BE2C (cell line): ENCODE measurements around the gene LRRC26.
A peak's percentile ranks its signal among the peaks of the same experiment; 100 is the strongest.

Experiments used
- DNase-seq: peaks from one replicate; pipeline ENCODE4 v3.0.0-alpha.2; 2020
- H3K27me3 ChIP-seq: fragments of 250-450 bp; sonication (Bioruptor Pico); 2 replicates; pipeline ENCODE4 v1.5.1; 2020; ENCODE audit warnings: mild to moderate bottlenecking
- H3K36me3 ChIP-seq: fragments of 250-450 bp; sonication (Bioruptor Pico); 2 replicates; pipeline ENCODE4 v1.5.1; 2020; ENCODE audit warnings: mild to moderate bottlenecking
- H3K4me1 ChIP-seq: fragments of 250-450 bp; sonication (Bioruptor Pico); 2 replicates; pipeline ENCODE4 v1.5.1; 2020
- H3K4me3 ChIP-seq: 2 replicates; pipeline ENCODE4 v1.5.1; 2011; ENCODE audit warnings: low read depth, low read length
- H3K9me3 ChIP-seq: fragments of 250-450 bp; sonication (Bioruptor Pico); 2 replicates; pipeline ENCODE4 v1.5.1; 2020
- TF ChIP-seq, protein P1 (sequence below): IDR thresholded peaks from 2 replicates; pipeline ENCODE4 v1.5.1; 2012; ENCODE audit warnings: mild to moderate bottlenecking, low read depth, low read length

LRRC26 gene

DNA sequence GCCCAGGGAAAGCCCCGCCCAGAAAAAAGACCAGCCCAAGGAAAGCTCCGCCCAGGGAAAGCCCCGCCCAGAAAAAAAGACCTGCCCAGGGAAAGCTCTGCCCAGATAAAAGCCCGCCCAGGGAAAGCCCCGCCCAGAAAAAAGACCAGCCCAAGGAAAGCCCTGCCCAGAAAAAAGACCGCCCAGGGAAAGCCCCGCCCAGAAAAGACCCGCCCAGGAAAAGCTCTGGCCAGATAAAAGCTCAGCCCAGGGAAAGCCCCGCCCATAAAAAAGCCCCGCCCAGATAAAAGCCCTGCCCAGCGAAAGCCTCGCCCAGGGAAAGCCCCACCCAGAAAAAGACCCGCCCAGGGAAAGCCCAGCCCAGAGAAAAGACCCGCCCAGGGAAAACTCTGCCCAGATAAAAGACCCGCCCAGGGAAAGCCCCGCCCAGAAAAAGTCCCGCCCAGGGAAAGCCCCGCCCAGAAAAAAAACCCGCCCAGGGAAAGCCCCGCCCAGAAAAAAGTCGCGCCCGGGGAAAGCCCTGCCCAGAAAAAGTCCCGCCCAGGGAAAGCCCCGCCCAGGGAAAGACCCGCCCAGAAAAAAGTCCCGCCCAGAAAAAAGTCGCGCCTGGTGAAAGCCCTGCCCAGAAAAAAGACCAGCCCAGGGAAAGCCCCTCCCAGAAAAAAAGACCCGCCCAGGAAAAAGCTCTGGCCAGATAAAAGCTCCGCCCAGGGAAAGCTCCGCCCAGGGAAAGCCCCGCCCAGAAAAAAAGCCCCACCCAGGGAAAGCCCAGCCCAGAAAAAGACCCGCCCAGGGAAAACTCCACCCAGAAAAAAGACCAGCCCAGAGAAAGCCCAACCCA, 19.0 kb downstream of the LRRC26 start:
- DNase-seq, result peak; percentile 98
- Histone ChIP-seq H3K4me3 (no peak overlapping the region), H3K36me3 (no peaks in the 10 kb centered on the region), H3K9me3 (no peaks in the 10 kb centered on the region), H3K27me3 (no peaks in the 10 kb centered on the region), H3K4me1 (peaks cover 9% of the 10 kb centered on the region)
- TF ChIP-seq, protein P1, sequence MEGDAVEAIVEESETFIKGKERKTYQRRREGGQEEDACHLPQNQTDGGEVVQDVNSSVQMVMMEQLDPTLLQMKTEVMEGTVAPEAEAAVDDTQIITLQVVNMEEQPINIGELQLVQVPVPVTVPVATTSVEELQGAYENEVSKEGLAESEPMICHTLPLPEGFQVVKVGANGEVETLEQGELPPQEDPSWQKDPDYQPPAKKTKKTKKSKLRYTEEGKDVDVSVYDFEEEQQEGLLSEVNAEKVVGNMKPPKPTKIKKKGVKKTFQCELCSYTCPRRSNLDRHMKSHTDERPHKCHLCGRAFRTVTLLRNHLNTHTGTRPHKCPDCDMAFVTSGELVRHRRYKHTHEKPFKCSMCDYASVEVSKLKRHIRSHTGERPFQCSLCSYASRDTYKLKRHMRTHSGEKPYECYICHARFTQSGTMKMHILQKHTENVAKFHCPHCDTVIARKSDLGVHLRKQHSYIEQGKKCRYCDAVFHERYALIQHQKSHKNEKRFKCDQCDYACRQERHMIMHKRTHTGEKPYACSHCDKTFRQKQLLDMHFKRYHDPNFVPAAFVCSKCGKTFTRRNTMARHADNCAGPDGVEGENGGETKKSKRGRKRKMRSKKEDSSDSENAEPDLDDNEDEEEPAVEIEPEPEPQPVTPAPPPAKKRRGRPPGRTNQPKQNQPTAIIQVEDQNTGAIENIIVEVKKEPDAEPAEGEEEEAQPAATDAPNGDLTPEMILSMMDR, result no peak

DNA sequence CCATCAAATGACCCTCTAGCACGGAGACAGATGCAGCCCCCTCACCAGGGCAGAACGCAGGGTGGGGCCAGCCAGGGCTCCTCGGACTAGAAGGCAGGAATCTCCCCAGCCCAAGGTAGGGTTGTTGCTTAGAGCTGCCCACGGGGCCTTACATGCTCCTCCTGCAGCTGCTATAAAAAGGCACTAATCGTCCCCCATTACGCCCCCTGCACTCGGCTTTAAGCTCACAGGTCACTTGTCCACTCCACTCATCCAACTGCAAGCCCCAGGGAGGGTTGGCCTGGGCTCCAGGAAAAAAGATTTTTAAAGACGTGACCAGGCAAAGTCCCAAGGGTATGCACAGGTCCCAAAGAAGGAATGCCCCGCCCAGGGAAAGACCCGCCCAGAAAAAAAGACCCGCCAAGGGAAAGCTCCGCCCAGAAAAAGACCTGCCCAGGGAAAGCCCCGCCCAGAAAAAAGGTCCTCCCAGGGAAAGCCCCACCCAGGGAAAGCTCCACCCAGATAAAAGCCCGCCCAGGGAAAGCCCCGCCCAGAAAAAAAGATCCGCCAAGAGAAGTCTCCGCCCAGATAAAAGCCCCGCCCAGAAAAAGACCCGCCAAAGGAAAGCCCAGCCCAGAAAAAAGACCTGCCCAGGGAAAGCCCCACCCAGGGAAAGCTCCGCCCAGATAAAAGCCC, 19.8 kb downstream of the LRRC26 start:
- peak; percentile 98 for DNase-seq
- Histone ChIP-seq H3K9me3 (no peaks in the 10 kb centered on the region), H3K27me3 (no peaks in the 10 kb centered on the region), H3K4me3 (peak overlapping the region; percentile 6; the same call in 1 of the 2 replicates), H3K4me1 (peaks cover 9% of the 10 kb centered on the region), H3K36me3 (no peaks in the 10 kb centered on the region)
- TF ChIP-seq, protein P1, result no peak

DNA sequence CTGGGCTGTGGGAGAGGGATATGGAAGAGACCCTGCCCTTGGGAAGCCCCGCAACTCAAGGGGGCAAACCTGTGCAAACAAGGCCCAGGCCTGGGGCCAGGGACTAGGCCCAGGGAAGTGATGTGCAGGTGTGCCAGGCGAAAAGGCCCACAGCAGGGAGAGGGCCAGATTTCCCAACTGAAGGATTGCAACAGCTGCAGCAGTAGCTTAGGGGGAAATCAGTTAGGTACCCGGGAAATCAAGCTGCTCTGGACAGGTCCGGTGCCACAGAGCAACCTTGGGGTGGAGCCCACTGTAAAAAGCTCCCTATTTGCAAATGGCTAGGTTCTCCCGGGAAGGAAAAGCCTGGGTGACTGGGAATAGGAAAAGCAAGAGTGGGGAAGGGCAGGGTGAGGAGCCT, 20.5 kb downstream of the LRRC26 start:
- H3K36me3 ChIP-seq, result no peaks in the 10 kb centered on the region
- H3K9me3 ChIP-seq, result no peaks in the 10 kb centered on the region
- peaks cover 9% of the 10 kb centered on the region for H3K4me1 ChIP-seq
- TF ChIP-seq, protein P1, result no peak
- DNase-seq, result peak; percentile 8
- no peak overlapping the region for H3K4me3 ChIP-seq
- no peaks in the 10 kb centered on the region for H3K27me3 ChIP-seq

DNA sequence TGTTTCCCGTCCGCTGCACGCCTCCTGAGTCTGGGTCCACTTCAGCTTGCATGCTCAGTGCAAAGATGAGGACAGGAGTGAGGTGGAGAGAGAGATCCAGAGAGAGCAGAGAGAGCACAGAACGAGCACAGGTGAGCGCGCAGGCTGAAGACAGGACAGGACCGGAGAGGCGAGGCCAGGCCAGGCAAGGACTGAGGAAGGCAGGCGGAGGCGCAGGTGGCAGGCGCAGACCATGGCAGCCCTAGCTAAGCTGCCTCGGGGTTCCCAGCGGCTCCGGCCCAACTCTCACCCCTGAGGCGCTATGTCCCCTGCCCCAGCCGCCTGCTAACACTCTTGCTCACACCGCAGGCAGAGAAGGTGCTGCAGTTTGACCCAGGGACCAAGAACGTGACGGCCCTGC, 21.2 kb downstream of the LRRC26 start:
- Histone ChIP-seq H3K9me3 (no peaks in the 10 kb centered on the region), H3K36me3 (no peaks in the 10 kb centered on the region), H3K27me3 (no peaks in the 10 kb centered on the region), H3K4me3 (no peak overlapping the region), H3K4me1 (peaks cover 9% of the 10 kb centered on the region)
- TF ChIP-seq, protein P1, result no peak
- peak; percentile 11 for DNase-seq

DNA sequence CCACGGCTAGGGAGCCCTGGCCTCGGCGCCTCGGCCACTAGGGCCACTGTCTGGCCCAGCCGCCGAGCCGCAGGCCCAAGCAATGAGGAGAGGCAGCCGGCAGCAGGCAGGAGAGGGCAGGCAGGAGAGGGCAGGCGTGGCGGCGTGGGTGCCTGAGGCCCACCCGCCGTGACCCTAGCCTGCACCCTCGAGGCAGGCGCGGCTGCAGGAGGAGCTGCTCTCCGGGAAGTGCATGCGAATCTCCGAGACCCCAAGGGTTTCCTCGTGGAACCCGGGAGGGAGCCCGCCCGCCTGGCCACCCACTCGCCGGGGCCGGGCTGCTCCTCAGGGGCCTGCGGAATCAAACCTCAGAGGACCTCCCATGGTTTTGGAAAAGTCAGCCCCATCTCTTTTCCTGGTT, 21.6 kb downstream of the LRRC26 start:
- no peaks in the 10 kb centered on the region for H3K36me3 ChIP-seq
- no peak overlapping the region for H3K4me3 ChIP-seq
- H3K27me3 ChIP-seq, result no peaks in the 10 kb centered on the region
- peaks cover 9% of the 10 kb centered on the region for H3K4me1 ChIP-seq
- no peak for DNase-seq
- TF ChIP-seq, protein P1, result no peak
- H3K9me3 ChIP-seq, result no peaks in the 10 kb centered on the region

DNA sequence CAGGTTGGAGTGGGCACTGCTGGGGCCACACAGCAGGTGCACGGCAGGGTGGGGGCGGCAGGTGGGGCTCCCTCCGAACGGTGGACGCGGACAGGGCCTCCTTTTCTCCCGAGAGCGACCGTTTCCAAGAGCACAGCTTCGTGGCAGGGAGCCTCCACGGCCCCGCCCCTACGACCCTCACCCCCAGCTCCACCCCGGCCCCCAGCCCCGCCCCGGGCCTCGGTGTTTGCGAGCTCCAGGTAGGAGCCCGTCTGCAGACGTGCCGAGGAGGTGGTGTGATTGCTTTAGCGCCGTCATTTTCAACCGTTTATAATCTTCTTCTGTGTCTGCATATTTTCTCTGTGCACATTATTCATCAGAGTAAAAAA, 22.1 kb downstream of the LRRC26 start:
- TF ChIP-seq, protein P1, result no peak
- no peaks in the 10 kb centered on the region for H3K9me3 ChIP-seq
- H3K36me3 ChIP-seq, result no peaks in the 10 kb centered on the region
- no peak overlapping the region for H3K4me3 ChIP-seq
- H3K4me1 ChIP-seq, result peaks cover 9% of the 10 kb centered on the region
- no peak for DNase-seq
- H3K27me3 ChIP-seq, result no peaks in the 10 kb centered on the region
